Adrenal gland (tissue), 12 donors: Measurements from ENCODE around the gene CETN3. TPM values are rescaled to one million over a fixed set of nuclear protein-coding genes. Genes with fewer than 3 reads are reported as not detected.

Experiments
- DNase-seq, 7 donors: peaks; one replicate each; pipeline ENCODE4 v3.0.0-alpha.2; 2019 to 2020
- H3K27ac ChIP-seq, 5 donors: fragments of 200-600 bp; sonication (generic) in 4 of 5; 1 replicate in 3 of 5; 2 replicates in 2 of 5; pipeline versions ENCODE4 v1.5.1 to v1.8.0; 2016 to 2020; ENCODE audit warnings: mild to moderate bottlenecking in 1 of 5
- H3K27me3 ChIP-seq: fragments of 200-600 bp; 2 replicates; pipeline ENCODE4 v1.8.0; 2021
- H3K36me3 ChIP-seq, 2 donors: fragments of 200-600 bp; replicated peaks in 1 of 2; 1 replicate in 1 of 2; 2 replicates in 1 of 2; pipeline versions ENCODE4 v1.5.1 to v1.8.0; 2018 to 2022
- H3K4me1 ChIP-seq, 2 donors: fragments of 200-600 bp; replicated peaks in 1 of 2; 1 replicate in 1 of 2; 2 replicates in 1 of 2; pipeline versions ENCODE4 v1.5.1 to v1.8.0; 2018 to 2021
- H3K4me3 ChIP-seq, 4 donors: fragments of 200-600 bp; sonication (generic) in 3 of 4; one replicate each; pipeline ENCODE4 v1.5.1; 2016 to 2018
- H3K9me3 ChIP-seq, 3 donors: fragments of 200-600 bp; sonication (generic) in 1 of 3; replicated peaks in 1 of 3; 1 replicate in 2 of 3; 2 replicates in 1 of 3; pipeline versions ENCODE4 v1.5.1 to v1.8.0; 2016 to 2021
- CTCF ChIP-seq, 6 experiments: fragments of 450-650 bp in 4 of 6; fragments of 200-600 bp in 2 of 6; sonication (generic) in 1 of 6; IDR thresholded peaks; 1 replicate in 5 of 6; 2 replicates in 1 of 6; pipeline versions ENCODE4 v1.5.1 to v1.8.0; 2016 to 2021; ENCODE audit warnings: antibody characterized with exemption in 6 of 6, mild to moderate bottlenecking in 2 of 6, moderate library complexity in 1 of 6
- POLR2A ChIP-seq, 2 donors: fragments of 450-650 bp; IDR thresholded peaks; one replicate each; pipeline ENCODE4 v1.6.1; 2017; ENCODE audit warnings: antibody characterized with exemption in 2 of 2, mild to moderate bottlenecking in 2 of 2, moderate library complexity in 1 of 2
- WGBS, 4 donors: extraction: QIAGEN DNeasy Blood & Tissue Kit in 2 of 4; methylation state at CpG; one replicate each; pipeline versions ENCODE4 v1.1.5 to v1.1.7; 2013 to 2017; 5-methylcytosine and 5-hydroxymethylcytosine counted together
- intact Hi-C, 2 donors: fragments of 100-400 bp; cut with DNase I; formaldehyde crosslinking; loops; one replicate each; pipeline versions ENCODE4 v1.14.1 to v1.15.0; 2022 to 2023
- polyA plus RNA-seq, 3 donors: library from polyadenylated mRNA; stranded (reverse); fragments of 200-250 nt in 2 of 3; fragments of 350-450 nt in 1 of 3; fragmentation: Illumina TruSeq in 1 of 3; extraction: RNeasy Lipid Tissue Mini Kit (QIAGEN cat#74804) in 1 of 3; gene quantifications; one replicate each; pipeline ENCODE4 v1.2.3, GENCODE V29; 2013 to 2014
- total RNA-seq, 9 donors: library from RNA; depleted of rRNA in 4 of 9; stranded (reverse); fragments of >200 nt in 4 of 9; fragments of 120-200 nt in 1 of 9; fragmentation: NEBNext Ultra II Directional in 1 of 9; extraction: Animal tissue kit (Norgen Biotek cat#: 25700) in 1 of 9; gene quantifications; one replicate each; pipeline versions ENCODE4 v1.1.0 to v1.2.4, GENCODE V29; 2013 to 2023
- donor health status: healthy with polysubstance abuse.
- donor health status: Bipolar disorder and iron deficiency.
- donor health status: DM: yes; HTN: yes; CAD: no.
- donor health status: DM: no; HTN: no; CAD: no.
- donor health status: DM: no; HTN: no; CAD: no.
- donor health status: DM: yes; HTN: yes; CAD: no.

Gene CETN3
- total and polyA plus RNA-seq, 12 donors, result 5.0 to 59.2 (median 20.4) TPM

GRCh38 chr5:90406466-90406865 is 3.1 kb downstream of the CETN3 start:
- Histone ChIP-seq H3K4me1 (peaks cover 0 to 40% of the 10 kb centered on the region in 2 donors), H3K27ac (no peak overlapping the region), H3K4me3 (no peak overlapping the region), H3K36me3 (peaks cover 0 to 3% of the 10 kb centered on the region in 2 donors), H3K27me3 (no peaks in the 10 kb centered on the region), H3K9me3 (no peaks in the 10 kb centered on the region)
- no peak for DNase-seq
- intact Hi-C loops, result no loop called here
- TF ChIP-seq CTCF (IDR thresholded peaks at IDR 0.05), result no peak
- TF ChIP-seq POLR2A (IDR thresholded peaks at IDR 0.05), result no peak

- no peaks in the 10 kb centered on the region for H3K27me3 ChIP-seq
- DNase-seq, result no peak
- H3K9me3 ChIP-seq, result no peaks in the 10 kb centered on the region
- peaks cover 0 to 13% of the 10 kb centered on the region in 2 donors for H3K36me3 ChIP-seq
- H3K4me1 ChIP-seq, result peaks cover 0 to 21% of the 10 kb centered on the region in 2 donors
- intact Hi-C loops, result no loop called here
- H3K4me3 ChIP-seq, result no peak overlapping the region
- no peak for TF ChIP-seq POLR2A (IDR thresholded peaks at IDR 0.05)
- no peak for TF ChIP-seq CTCF (IDR thresholded peaks at IDR 0.05)
- 71 to 85% (median 79%) methylated on average over 1 of the region's 1 CpG for WGBS, 4 donors
- no peak overlapping the region for H3K27ac ChIP-seq
These were observed 6.9 kb downstream of the CETN3 start for GRCh38 chr5:90402521-90403255.

DNA sequence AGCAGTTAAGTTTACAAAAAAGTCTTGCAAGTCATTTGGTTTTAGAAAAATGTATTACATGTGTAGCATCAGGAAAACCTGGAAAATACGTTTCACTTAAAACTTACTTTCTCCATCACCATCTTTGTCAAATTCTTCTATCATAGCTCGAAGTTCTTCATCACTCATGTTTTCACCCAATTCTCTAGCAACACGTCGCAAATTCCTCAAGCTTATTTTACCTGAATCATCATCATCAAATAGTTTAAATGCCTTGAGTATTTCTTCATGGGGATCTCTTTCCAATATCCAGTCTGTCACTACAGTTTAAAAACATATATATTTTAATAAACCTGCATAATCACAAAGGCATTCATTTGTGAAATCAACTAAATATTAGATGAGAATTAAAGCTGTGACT is 10.3 kb downstream of the CETN3 start:
- 95 to 98% (median 96%) methylated on average over 4 of the region's 4 CpGs for WGBS, 4 donors
- Histone ChIP-seq H3K27ac (no peak overlapping the region), H3K27me3 (no peaks in the 10 kb centered on the region), H3K4me3 (no peak overlapping the region), H3K4me1 (peaks cover 0 to 4% of the 10 kb centered on the region in 2 donors), H3K9me3 (peaks cover 0 to 9% (median 0%) of the 10 kb centered on the region in 3 donors), H3K36me3 (peaks cover 0 to 13% of the 10 kb centered on the region in 2 donors)
- intact Hi-C loops, result no loop called here
- no peak for DNase-seq
- no peak for TF ChIP-seq POLR2A (IDR thresholded peaks at IDR 0.05)
- no peak for TF ChIP-seq CTCF (IDR thresholded peaks at IDR 0.05)

DNA sequence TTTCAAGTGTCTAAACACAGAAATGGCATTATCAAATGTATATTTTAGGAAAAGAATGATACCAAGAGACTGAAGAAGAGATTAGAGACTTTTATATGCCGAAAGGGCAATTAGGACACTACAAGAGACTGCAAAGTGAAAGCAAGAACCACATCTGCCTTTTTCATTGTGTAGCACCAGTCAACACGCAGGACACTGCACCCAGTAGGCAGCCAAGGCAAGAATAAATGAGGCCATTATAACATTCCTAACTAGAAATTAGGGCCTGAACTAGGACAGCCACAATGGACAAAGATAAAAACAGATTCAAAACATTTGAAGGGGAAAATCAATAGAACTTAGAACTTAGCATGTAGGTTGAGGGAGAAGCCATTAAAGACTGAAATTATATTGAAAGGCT is 10.8 kb downstream of the CETN3 start:
- no peak for DNase-seq
- no peak overlapping the region for H3K27ac ChIP-seq
- peaks cover 0 to 13% of the 10 kb centered on the region in 2 donors for H3K36me3 ChIP-seq
- no peak overlapping the region for H3K4me3 ChIP-seq
- 93 to 99% (median 96%) methylated on average over 2 of the region's 2 CpGs for WGBS, 4 donors
- intact Hi-C loops, result no loop called here
- no peak for TF ChIP-seq CTCF (IDR thresholded peaks at IDR 0.05)
- peaks cover 0 to 9% (median 0%) of the 10 kb centered on the region in 3 donors for H3K9me3 ChIP-seq
- H3K27me3 ChIP-seq, result no peaks in the 10 kb centered on the region
- peaks cover 0 to 4% of the 10 kb centered on the region in 2 donors for H3K4me1 ChIP-seq
